ENCODE data around the gene CFAP221.
A peak's percentile ranks its signal among the peaks of the same experiment; 100 is the strongest.

Gene CFAP221

DNA sequence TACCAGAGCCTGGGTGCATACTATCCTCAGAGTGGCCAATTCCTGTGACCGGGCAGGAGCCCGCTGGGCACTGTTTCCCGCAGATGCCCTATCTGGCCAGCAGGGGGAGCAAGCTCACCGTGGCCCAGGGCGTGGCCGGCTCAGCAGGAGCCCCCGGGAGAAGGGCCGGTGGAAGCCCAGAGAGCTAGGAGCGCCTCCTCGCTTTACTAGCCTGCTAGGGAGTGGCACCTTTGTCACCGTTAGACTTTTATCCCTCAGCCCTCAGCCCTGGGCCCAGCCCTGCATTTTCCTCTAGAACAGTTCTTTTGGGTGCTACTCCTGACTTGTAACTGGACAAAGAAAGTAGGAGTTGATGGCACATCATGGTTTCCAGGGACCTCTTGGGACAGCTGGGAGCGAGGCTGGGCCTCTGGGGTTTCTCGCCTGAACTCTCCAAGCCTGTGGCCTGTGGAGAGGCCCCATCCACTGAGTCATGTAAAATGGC, 158.7 kb downstream of the CFAP221 start:
- DNase-seq, result peak; percentile 58

DNA sequence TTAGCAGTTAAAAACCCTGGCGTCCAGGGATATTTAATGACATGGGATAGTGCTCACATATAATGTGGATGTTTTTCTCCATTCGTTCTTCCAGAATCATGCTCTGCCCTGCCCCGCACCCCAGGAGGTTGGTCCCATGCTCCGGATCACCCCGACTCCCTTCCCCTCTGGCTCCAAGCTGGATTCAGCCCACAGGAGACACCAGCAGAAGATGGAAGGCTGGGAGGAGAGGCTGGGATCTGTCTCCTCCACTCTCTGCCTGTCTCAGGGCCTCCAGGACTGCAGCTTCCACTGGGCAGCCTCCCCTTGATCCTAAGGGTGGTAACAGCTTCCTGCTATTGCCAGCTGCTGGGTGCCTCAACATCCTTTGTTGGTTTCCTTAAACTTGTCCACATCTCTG, 159.3 kb downstream of the CFAP221 start:
- DNase-seq, result no peak

DNA sequence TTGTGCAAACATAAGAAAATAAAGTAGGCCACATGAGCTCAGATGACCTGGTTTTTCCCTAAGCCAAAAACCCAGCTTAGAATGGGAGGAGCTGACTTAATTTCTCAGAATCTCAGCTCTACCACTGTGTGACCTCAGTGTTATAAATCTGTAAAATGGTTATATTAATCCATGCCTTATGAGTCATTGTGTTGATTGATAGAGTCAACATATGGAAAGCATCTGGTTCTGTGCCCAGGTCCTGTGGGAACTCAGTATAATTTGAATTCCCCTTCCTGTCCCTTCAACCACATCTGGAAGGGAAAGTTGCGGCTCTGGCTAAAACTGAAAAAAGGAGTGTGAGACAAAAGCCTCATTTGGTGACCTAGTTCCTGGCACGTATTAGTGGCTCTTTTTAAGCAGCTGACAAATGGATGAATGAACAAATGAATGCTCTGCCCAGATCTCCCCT, 160.4 kb downstream of the CFAP221 start:
- DNase-seq, result no peak

DNA sequence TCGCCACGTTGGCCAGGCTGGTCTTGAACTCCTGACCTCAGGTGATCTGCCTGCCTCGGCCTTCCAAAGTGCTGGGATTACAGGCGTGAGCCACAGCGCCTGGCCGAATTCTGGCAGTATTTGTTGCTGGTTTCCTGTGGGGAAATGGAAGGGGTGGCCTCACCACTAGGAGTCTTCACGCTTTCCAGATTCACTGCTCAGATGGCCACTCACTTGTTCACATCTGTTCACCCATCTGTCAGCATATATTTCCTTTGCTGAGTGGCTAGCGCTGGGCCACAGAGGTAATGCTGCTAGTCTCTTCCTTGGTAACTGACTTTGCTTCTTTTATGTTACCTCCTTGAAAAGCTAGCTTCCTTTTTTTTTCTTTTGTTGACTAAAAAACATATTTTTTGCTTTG, 162.0 kb downstream of the CFAP221 start:
- no peak for DNase-seq
